ENCODE results near the gene CISD3.

- no peak for TF ChIP-seq CTCF (tag by site-specific recombination; IDR thresholded peaks at IDR 0.05)
- TF ChIP-seq ZBTB1 (tag by site-specific recombination; IDR thresholded peaks at IDR 0.05) = no peak
- no peak for TF ChIP-seq ZNF580 (tag by site-specific recombination; IDR thresholded peaks at IDR 0.05)
- no peak for TF ChIP-seq ZNF670 (tag by site-specific recombination; IDR thresholded peaks at IDR 0.05; ENCODE audit: low read depth)
- TF ChIP-seq ZNF302 (tag by site-specific recombination; IDR thresholded peaks at IDR 0.05; ENCODE audit: low read depth) = no peak
- no peak for TF ChIP-seq YY1 (tag by site-specific recombination; IDR thresholded peaks at IDR 0.05)
- no peak for TF ChIP-seq KLF9 (tag by site-specific recombination; IDR thresholded peaks at IDR 0.05; ENCODE audit: low read depth)
These were observed 714 bp upstream of the CISD3 start for GRCh38 chr17:38729368-38729885.

All from HEK293 (cell line).